ENCODE data around the gene C10orf88. TPM values are rescaled to one million over a fixed set of nuclear protein-coding genes. Genes with fewer than 3 reads are reported as not detected.

C10orf88 gene
- polyA plus RNA-seq, 3 donors: 2.2 to 2.9 (median 2.7) TPM

- Mint-ChIP-seq H3K36me3 (peaks cover 52 to 66% of the 10 kb centered on the region in 2 donors), H3K27ac (no peak overlapping the region)
- H3K9me3 ChIP-seq (replicated peaks in 1 of 2; ENCODE audit: control insufficient read depth in 1 of 2, insufficient read depth in 1 of 2, low read length in 2 of 2): no peaks in the 10 kb centered on the region
These were observed 43.8 kb upstream of the C10orf88 start for GRCh38 chr10:122997864-122998263.

GRCh38 chr10:122995936-122996335 lies 41.9 kb upstream of the C10orf88 start:
- no CpG with 5 or more reads among the region's 4 CpGs for WGBS (ENCODE audit: insufficient coverage)
- Histone ChIP-seq H3K27me3 (ENCODE audit: control insufficient read depth in 2 of 2, insufficient read depth in 2 of 2, low read length in 2 of 2) (no peaks in the 10 kb centered on the region), H3K4me3 (replicated peaks in 1 of 3; ENCODE audit: low read depth in 2 of 3, low read length in 3 of 3) (no peak overlapping the region)

More at GRCh38 chr10:122997864-122998263, 43.8 kb upstream of the C10orf88 start:
- H3K4me3 ChIP-seq (replicated peaks in 1 of 3; ENCODE audit: low read depth in 2 of 3, low read length in 3 of 3): no peak overlapping the region
- H3K27me3 ChIP-seq (ENCODE audit: control insufficient read depth in 2 of 2, insufficient read depth in 2 of 2, low read length in 2 of 2): no peaks in the 10 kb centered on the region
- no peaks in the 10 kb centered on the region for H3K4me1 ChIP-seq (ENCODE audit: control insufficient read depth in 1 of 2, insufficient read depth in 2 of 2, low read length in 2 of 2)
- H3K4me2 ChIP-seq (replicated peaks; ENCODE audit: extremely low read depth, low read length, poor library complexity, severe bottlenecking): no peak overlapping the region
- WGBS (ENCODE audit: insufficient coverage): no CpG with 5 or more reads among the region's 3 CpGs
- peaks cover 74% of the 10 kb centered on the region for H4K20me1 ChIP-seq (ENCODE audit: insufficient read depth, low read length)
- Mint-ChIP-seq H3K4me3 (no peak overlapping the region), H3K27me3 (ENCODE audit: low read depth in 3 of 3) (peaks cover 0 to 5% (median 1%) of the 10 kb centered on the region in 3 donors), H3K4me1 (peaks cover 2% of the 10 kb centered on the region), H3K9me3 (no peaks in the 10 kb centered on the region)
- no peak for TF ChIP-seq CTCF (IDR thresholded peaks at IDR 0.05)
- no peak overlapping the region for H3K9ac ChIP-seq (ENCODE audit: insufficient read depth, low read length, poor library complexity, severe bottlenecking)
- H2AFZ ChIP-seq (ENCODE audit: insufficient read depth, low read depth, low read length, poor library complexity, severe bottlenecking): no peak overlapping the region
- DNase-seq: no peak
- peaks cover 50 to 66% of the 10 kb centered on the region in 2 donors for H3K36me3 ChIP-seq (replicated peaks in 1 of 2; ENCODE audit: control insufficient read depth in 1 of 2, insufficient read depth in 2 of 2, low read length in 2 of 2)
- intact Hi-C loops (cut with micrococcal nuclease): no loop called here
- H3K27ac ChIP-seq (ENCODE audit: low read depth in 1 of 2, low read length in 2 of 2): no peak overlapping the region
- H3K79me2 ChIP-seq (ENCODE audit: insufficient read depth, low read length): peaks cover 56% of the 10 kb centered on the region

More at GRCh38 chr10:122995936-122996335, 41.9 kb upstream of the C10orf88 start:
- peaks cover 38% of the 10 kb centered on the region for H3K79me2 ChIP-seq (ENCODE audit: insufficient read depth, low read length)
- no peak overlapping the region for H3K4me2 ChIP-seq (replicated peaks; ENCODE audit: extremely low read depth, low read length, poor library complexity, severe bottlenecking)
- no peak for TF ChIP-seq CTCF (IDR thresholded peaks at IDR 0.05)
- H4K20me1 ChIP-seq (ENCODE audit: insufficient read depth, low read length): peaks cover 56% of the 10 kb centered on the region
- Mint-ChIP-seq H3K36me3 (peaks cover 53 to 60% of the 10 kb centered on the region in 2 donors), H3K27me3 (ENCODE audit: low read depth in 3 of 3) (peaks cover 0 to 1% (median 0%) of the 10 kb centered on the region in 3 donors), H3K9me3 (no peaks in the 10 kb centered on the region), H3K4me3 (no peak overlapping the region), H3K27ac (no peak overlapping the region), H3K4me1 (peaks cover 2% of the 10 kb centered on the region)
- H3K4me1 ChIP-seq (ENCODE audit: control insufficient read depth in 1 of 2, insufficient read depth in 2 of 2, low read length in 2 of 2): no peaks in the 10 kb centered on the region
- no peak overlapping the region for H2AFZ ChIP-seq (ENCODE audit: insufficient read depth, low read depth, low read length, poor library complexity, severe bottlenecking)
- H3K9ac ChIP-seq (ENCODE audit: insufficient read depth, low read length, poor library complexity, severe bottlenecking): no peak overlapping the region
- no peaks in the 10 kb centered on the region for H3K9me3 ChIP-seq (replicated peaks in 1 of 2; ENCODE audit: control insufficient read depth in 1 of 2, insufficient read depth in 1 of 2, low read length in 2 of 2)
- no peak overlapping the region for H3K27ac ChIP-seq (ENCODE audit: low read depth in 1 of 2, low read length in 2 of 2)
- intact Hi-C loops (cut with micrococcal nuclease): no loop called here
- peaks cover 61 to 80% of the 10 kb centered on the region in 2 donors for H3K36me3 ChIP-seq (replicated peaks in 1 of 2; ENCODE audit: control insufficient read depth in 1 of 2, insufficient read depth in 2 of 2, low read length in 2 of 2)
- no peak for DNase-seq
